CD4-positive, alpha-beta memory T cell (primary cell): ENCODE data around the gene NAALADL2. TPM values are rescaled to one million over a fixed set of nuclear protein-coding genes. Genes with fewer than 3 reads are reported as not detected.
A peak's percentile ranks its signal among the peaks of the same experiment; 100 is the strongest.
"Not testable (repeated sequence)": the region's sequence is repeated elsewhere in the genome, so short reads cannot be mapped to it uniquely, and the experiment has no call there.

Source experiments
- CTCF ChIA-PET: fragments of 350-600 bp; sonication (Branson Sonifier 250); formaldehyde crosslinking; loops from one replicate; lab custom pipeline; 2021; ENCODE audit warnings: inconsistent platforms; ENCODE audit not compliant: partially characterized antibody; lab: Charles Lee
- POLR2A ChIA-PET: fragments of 350-600 bp; sonication (Branson Sonifier 250); formaldehyde crosslinking; loops from one replicate; lab custom pipeline; 2021; ENCODE audit not compliant: partially characterized antibody; lab: Charles Lee
- DNase-seq, 5 donors: peaks; one replicate each; pipeline versions ENCODE4 v3.0.0 to v3.0.0-alpha.2; 2020 to 2022; ENCODE audit warnings: mixed read lengths in 1 of 5
- H3K27ac ChIP-seq: one replicate; pipeline ENCODE4 v1.7.0; 2013; ENCODE audit warnings: low read depth, low read length
- H3K27me3 ChIP-seq: 2 replicates; pipeline ENCODE4 v1.7.0; 2013; ENCODE audit warnings: mild to moderate bottlenecking, low read length, moderate library complexity; ENCODE audit not compliant: insufficient read depth
- H3K36me3 ChIP-seq: 2 replicates; pipeline ENCODE4 v1.7.0; 2013; ENCODE audit warnings: mild to moderate bottlenecking, low read length, moderate library complexity; ENCODE audit not compliant: insufficient read depth
- H3K4me1 ChIP-seq: 2 replicates; pipeline ENCODE4 v1.7.0; 2013; ENCODE audit warnings: mild to moderate bottlenecking, low read length, moderate library complexity; ENCODE audit not compliant: insufficient read depth
- H3K4me3 ChIP-seq, 2 donors: one replicate each; pipeline ENCODE4 v1.7.0; 2013; ENCODE audit warnings: low read length in 2 of 2, mild to moderate bottlenecking in 1 of 2
- H3K9me3 ChIP-seq, 2 donors: one replicate each; pipeline ENCODE4 v1.7.0; 2013; ENCODE audit warnings: low read length in 2 of 2, control low read depth in 1 of 2; ENCODE audit not compliant: control insufficient read depth in 1 of 2
- H3K27ac Mint-ChIP-seq, 7 donors: one replicate each; pipeline ENCODE4 v1.8.0; 2020 to 2021; ENCODE audit warnings: mixed read lengths in 7 of 7, mild to moderate bottlenecking in 6 of 7, inconsistent platforms in 3 of 7, moderate library complexity in 3 of 7
- H3K27me3 Mint-ChIP-seq, 2 donors: one replicate each; pipeline ENCODE4 v1.8.0; 2020 to 2021; ENCODE audit warnings: mixed read lengths in 2 of 2
- H3K36me3 Mint-ChIP-seq, 2 donors: one replicate each; pipeline ENCODE4 v1.8.0; 2020 to 2021; ENCODE audit warnings: mixed read lengths in 2 of 2, inconsistent platforms in 1 of 2, mild to moderate bottlenecking in 1 of 2
- H3K4me1 Mint-ChIP-seq, 4 donors: one replicate each; pipeline ENCODE4 v1.8.0; 2020 to 2021; ENCODE audit warnings: mixed read lengths in 4 of 4, mild to moderate bottlenecking in 1 of 4
- H3K4me3 Mint-ChIP-seq, 8 donors: one replicate each; pipeline ENCODE4 v1.8.0; 2020 to 2021; ENCODE audit warnings: mixed read lengths in 8 of 8, mild to moderate bottlenecking in 7 of 8, moderate library complexity in 6 of 8, inconsistent platforms in 3 of 8
- H3K9me3 Mint-ChIP-seq, 8 donors: one replicate each; pipeline ENCODE4 v1.8.0; 2020 to 2021; ENCODE audit warnings: mixed read lengths in 8 of 8, mild to moderate bottlenecking in 5 of 8, inconsistent platforms in 3 of 8, moderate library complexity in 1 of 8
- intact Hi-C: fragments of 100-400 bp; cut with micrococcal nuclease; formaldehyde crosslinking; loops from one replicate; pipeline ENCODE4 v1.15.1; 2023
- polyA plus RNA-seq, 2 donors: library from polyadenylated mRNA; unstranded; fragments of 300-500 nt; fragmentation: Illumina TruSeq; gene quantifications; one replicate each; pipeline ENCODE4 v1.2.3, GENCODE V29; 2021
- total RNA-seq, 2 experiments: library from RNA; stranded (reverse); gene quantifications; one replicate each; pipeline ENCODE4 v1.2.3, GENCODE V29; 2021

NAALADL2 gene
- total and polyA plus RNA-seq, 4 experiments from 2014 or later: not detected

DNA sequence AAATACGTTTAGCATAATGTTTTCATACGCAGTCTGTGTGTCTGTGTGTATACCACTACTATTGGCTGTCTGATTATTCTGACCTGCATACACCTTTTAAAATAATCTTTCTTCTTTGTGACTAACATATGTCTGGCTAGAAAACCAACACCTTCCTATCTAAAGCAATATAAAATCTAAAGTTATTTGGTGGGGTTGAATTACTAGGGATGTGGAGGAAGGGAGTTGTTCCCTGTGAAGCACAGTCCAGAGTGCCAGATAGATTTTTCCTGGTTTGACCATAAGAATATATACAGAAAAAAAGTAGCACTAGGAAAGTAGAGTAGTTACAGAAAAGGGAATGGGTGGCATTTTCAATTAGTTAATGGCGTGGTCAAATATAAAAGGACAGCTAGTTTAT, 918.8 kb downstream of the NAALADL2 start:
- intact Hi-C loops: no loop called here
- H3K27me3 Mint-ChIP-seq: no peaks in the 10 kb centered on the region
- no peak overlapping the region for H3K27ac Mint-ChIP-seq
- H3K4me1 Mint-ChIP-seq: no peaks in the 10 kb centered on the region
- H3K9me3 ChIP-seq: no peaks in the 10 kb centered on the region
- DNase-seq: no peak
- ChIA-PET CTCF (interaction anchor here (0.7 kb wide), 1 partner anchor 10 kb away, joined by 3 read pairs; no protein-coding TSS in a partner anchor), POLR2A (no interaction called here)
- no peak overlapping the region for H3K4me3 ChIP-seq
- peaks cover 0 to 6% (median 2%) of the 10 kb centered on the region in 8 donors for H3K9me3 Mint-ChIP-seq
- no peaks in the 10 kb centered on the region for H3K36me3 ChIP-seq
- H3K4me1 ChIP-seq: no peaks in the 10 kb centered on the region
- H3K27me3 ChIP-seq: no peaks in the 10 kb centered on the region
- no peak overlapping the region for H3K4me3 Mint-ChIP-seq
- no peak overlapping the region for H3K27ac ChIP-seq
- no peaks in the 10 kb centered on the region for H3K36me3 Mint-ChIP-seq

DNA sequence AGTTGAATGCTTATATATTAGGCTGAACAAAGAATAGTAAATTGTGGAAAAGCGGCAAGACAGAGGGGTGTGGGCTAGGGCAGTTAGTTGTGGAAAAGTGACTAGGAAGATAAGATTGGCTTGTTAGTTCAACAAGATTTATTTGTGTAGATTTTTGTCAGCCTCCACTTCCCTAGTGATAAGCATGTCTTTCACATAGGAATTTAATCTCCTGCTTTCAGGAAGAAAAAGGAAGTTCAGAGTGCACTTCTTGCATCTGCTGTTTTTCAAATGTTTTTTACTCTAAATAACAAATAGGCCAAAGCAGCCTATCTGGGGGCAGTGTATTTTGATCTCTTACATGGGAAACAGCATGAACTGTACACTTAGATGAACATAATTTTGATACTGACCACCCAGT, 919.9 kb downstream of the NAALADL2 start:
- Histone ChIP-seq H3K27ac (no peak overlapping the region), H3K4me3 (no peak overlapping the region), H3K9me3 (no peaks in the 10 kb centered on the region), H3K36me3 (no peaks in the 10 kb centered on the region), H3K4me1 (no peaks in the 10 kb centered on the region), H3K27me3 (no peaks in the 10 kb centered on the region)
- Mint-ChIP-seq H3K27me3 (no peaks in the 10 kb centered on the region), H3K4me1 (no peaks in the 10 kb centered on the region), H3K4me3 (no peak overlapping the region), H3K27ac (no peak overlapping the region), H3K36me3 (no peaks in the 10 kb centered on the region), H3K9me3 (peaks cover 0 to 6% (median 2%) of the 10 kb centered on the region in 8 donors)
- intact Hi-C loops: no loop called here
- CTCF ChIA-PET: no interaction called here
- POLR2A ChIA-PET: no interaction called here
- DNase-seq: no peak

DNA sequence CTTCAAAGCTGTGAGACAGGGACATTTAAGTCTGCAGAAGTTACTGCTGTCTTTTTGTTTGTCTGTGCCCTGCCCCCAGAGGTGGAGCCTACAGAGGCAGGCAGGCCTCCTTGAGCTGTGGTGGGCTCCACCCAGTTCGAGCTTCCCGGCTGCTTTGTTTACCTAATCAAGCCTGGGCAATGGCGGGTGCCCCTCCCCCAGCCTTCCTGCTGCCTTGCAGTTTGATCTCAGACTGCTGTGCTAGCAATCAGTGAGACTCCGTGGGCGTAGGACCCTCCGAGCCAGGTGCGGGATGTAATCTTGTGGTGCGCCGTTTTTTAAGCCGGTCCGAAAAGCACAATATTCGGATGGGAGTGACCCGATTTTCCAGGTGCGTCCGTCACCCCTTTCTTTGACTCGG, 928.0 kb downstream of the NAALADL2 start:
- H3K4me1 Mint-ChIP-seq, H3K36me3 Mint-ChIP-seq, H3K4me3 Mint-ChIP-seq, H3K9me3 Mint-ChIP-seq, H3K9me3 ChIP-seq, H3K27me3 Mint-ChIP-seq, POLR2A ChIA-PET, intact Hi-C loops, H3K27me3 ChIP-seq, CTCF ChIA-PET, H3K36me3 ChIP-seq, H3K4me1 ChIP-seq, H3K27ac ChIP-seq, H3K4me3 ChIP-seq, H3K27ac Mint-ChIP-seq: not testable (repeated sequence)
- peak in 1 of 5 donors; percentile 31 for DNase-seq

DNA sequence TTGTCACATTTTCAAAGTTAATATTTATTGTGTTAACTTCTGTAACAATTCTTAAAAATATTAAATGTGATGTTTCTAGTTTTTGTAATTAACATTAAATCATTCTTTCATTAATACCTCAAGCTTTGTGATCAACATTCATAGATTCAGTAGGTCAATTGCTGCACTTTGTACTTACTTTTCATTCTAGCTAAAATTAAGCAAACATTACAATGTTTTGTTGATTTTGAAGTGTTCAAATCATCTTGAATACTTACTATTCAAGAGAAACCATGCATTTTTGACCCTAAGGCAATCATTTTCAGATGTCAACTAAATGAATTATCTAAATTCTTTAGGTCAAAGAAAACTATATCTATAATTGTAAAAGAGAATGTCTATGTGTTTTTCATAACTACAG, 933.1 kb downstream of the NAALADL2 start:
- no peaks in the 10 kb centered on the region for H3K27me3 Mint-ChIP-seq
- no peak overlapping the region for H3K4me3 Mint-ChIP-seq
- H3K27ac Mint-ChIP-seq: no peak overlapping the region
- no peaks in the 10 kb centered on the region for H3K4me1 Mint-ChIP-seq
- Histone ChIP-seq H3K9me3 (no peaks in the 10 kb centered on the region), H3K27me3 (no peaks in the 10 kb centered on the region), H3K4me3 (no peak overlapping the region), H3K27ac (no peak overlapping the region), H3K4me1 (no peaks in the 10 kb centered on the region), H3K36me3 (no peaks in the 10 kb centered on the region)
- H3K36me3 Mint-ChIP-seq: no peaks in the 10 kb centered on the region
- DNase-seq: no peak
- intact Hi-C loops: no loop called here
- ChIA-PET POLR2A (no interaction called here), CTCF (no interaction called here)
- peaks cover 0 to 6% (median under 1%) of the 10 kb centered on the region in 8 donors for H3K9me3 Mint-ChIP-seq

DNA sequence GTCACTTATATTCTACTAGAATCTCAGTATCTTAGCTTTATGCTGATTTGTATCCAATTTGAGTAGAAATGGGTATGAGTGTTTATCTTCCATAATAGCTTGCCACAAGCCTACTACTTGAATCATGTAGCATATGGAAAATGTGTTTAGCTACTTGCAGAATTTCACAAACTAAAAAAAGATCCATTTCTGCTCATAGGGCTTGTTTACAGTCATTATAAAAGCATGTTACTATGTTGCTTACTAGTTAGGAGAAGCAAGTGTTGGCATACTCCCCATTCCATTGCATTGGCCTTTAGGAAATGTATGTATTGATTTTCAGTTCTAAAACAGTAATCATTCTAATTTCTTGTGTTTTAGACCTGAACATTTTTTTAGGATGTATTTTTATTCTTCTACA, 939.2 kb downstream of the NAALADL2 start:
- peaks cover 0 to 4% (median 0%) of the 10 kb centered on the region in 8 donors for H3K9me3 Mint-ChIP-seq
- no peaks in the 10 kb centered on the region for H3K36me3 Mint-ChIP-seq
- Histone ChIP-seq H3K27me3 (no peaks in the 10 kb centered on the region), H3K9me3 (no peaks in the 10 kb centered on the region), H3K4me1 (no peaks in the 10 kb centered on the region), H3K27ac (no peak overlapping the region), H3K4me3 (no peak overlapping the region), H3K36me3 (no peaks in the 10 kb centered on the region)
- no peak overlapping the region for H3K27ac Mint-ChIP-seq
- H3K27me3 Mint-ChIP-seq: no peaks in the 10 kb centered on the region
- intact Hi-C loops: no loop called here
- H3K4me1 Mint-ChIP-seq: no peaks in the 10 kb centered on the region
- no peak overlapping the region for H3K4me3 Mint-ChIP-seq
- CTCF ChIA-PET: no interaction called here
- no peak for DNase-seq
- POLR2A ChIA-PET: no interaction called here

GRCh38 chr3:175805825-175806224, 946.7 kb downstream of the NAALADL2 start:
- no peaks in the 10 kb centered on the region for H3K9me3 ChIP-seq
- no peak overlapping the region for H3K4me3 ChIP-seq
- CTCF ChIA-PET: no interaction called here
- no peak overlapping the region for H3K27ac Mint-ChIP-seq
- H3K4me1 ChIP-seq: no peaks in the 10 kb centered on the region
- POLR2A ChIA-PET: no interaction called here
- H3K9me3 Mint-ChIP-seq: peaks cover 0 to 6% (median 0%) of the 10 kb centered on the region in 8 donors
- no peak for DNase-seq
- no peak overlapping the region for H3K4me3 Mint-ChIP-seq
- no peak overlapping the region for H3K27ac ChIP-seq
- no peaks in the 10 kb centered on the region for H3K27me3 ChIP-seq
- H3K27me3 Mint-ChIP-seq: no peaks in the 10 kb centered on the region
- no peaks in the 10 kb centered on the region for H3K36me3 ChIP-seq
- H3K36me3 Mint-ChIP-seq: no peaks in the 10 kb centered on the region
- intact Hi-C loops: no loop called here
- H3K4me1 Mint-ChIP-seq: no peaks in the 10 kb centered on the region

DNA sequence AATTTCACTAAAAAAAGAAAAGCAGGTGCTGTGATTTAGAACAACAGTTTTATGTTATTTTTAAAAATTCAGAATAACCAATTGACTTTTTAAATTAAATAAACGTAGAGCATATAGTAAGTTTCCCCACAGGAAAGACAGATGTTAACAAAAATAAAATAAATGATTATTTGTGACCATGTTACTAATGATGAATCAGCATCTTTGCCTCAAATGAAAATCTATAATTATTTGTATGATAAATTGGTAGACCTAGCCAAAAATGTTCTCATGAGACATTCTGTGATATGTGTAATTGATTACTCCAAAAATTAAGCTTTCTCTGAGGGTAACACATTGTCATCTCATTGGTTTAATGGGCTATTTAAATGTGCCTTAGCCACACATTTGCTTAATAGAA, 948.0 kb downstream of the NAALADL2 start:
- no peaks in the 10 kb centered on the region for H3K36me3 ChIP-seq
- POLR2A ChIA-PET: no interaction called here
- H3K9me3 Mint-ChIP-seq: peaks cover 0 to 2% (median 0%) of the 10 kb centered on the region in 8 donors
- CTCF ChIA-PET: no interaction called here
- no peaks in the 10 kb centered on the region for H3K36me3 Mint-ChIP-seq
- no peak overlapping the region for H3K27ac Mint-ChIP-seq
- no peaks in the 10 kb centered on the region for H3K27me3 Mint-ChIP-seq
- no peak overlapping the region for H3K4me3 ChIP-seq
- no peaks in the 10 kb centered on the region for H3K9me3 ChIP-seq
- DNase-seq: no peak
- no peaks in the 10 kb centered on the region for H3K4me1 ChIP-seq
- no peak overlapping the region for H3K27ac ChIP-seq
- no peaks in the 10 kb centered on the region for H3K27me3 ChIP-seq
- intact Hi-C loops: no loop called here
- no peaks in the 10 kb centered on the region for H3K4me1 Mint-ChIP-seq
- no peak overlapping the region for H3K4me3 Mint-ChIP-seq
